LNCaP clone FGC (cell line): ENCODE results near the gene ASTN2.

Source experiments
- DNase-seq: peaks from one replicate; pipeline ENCODE4 v3.0.0-alpha.2; 2011; ENCODE audit warnings: low read depth
- H3K4me3 ChIP-seq: 2 replicates; pipeline ENCODE4 v1.5.1; 2011; ENCODE audit warnings: mild to moderate bottlenecking, low read depth, low read length, control low read depth
- CTCF ChIP-seq: IDR thresholded peaks from 2 replicates; pipeline ENCODE4 v1.5.1; 2012; ENCODE audit warnings: mild to moderate bottlenecking; ENCODE audit not compliant: control insufficient read depth, insufficient read depth; ENCODE audit errors: extremely low read depth

ASTN2 gene

DNA sequence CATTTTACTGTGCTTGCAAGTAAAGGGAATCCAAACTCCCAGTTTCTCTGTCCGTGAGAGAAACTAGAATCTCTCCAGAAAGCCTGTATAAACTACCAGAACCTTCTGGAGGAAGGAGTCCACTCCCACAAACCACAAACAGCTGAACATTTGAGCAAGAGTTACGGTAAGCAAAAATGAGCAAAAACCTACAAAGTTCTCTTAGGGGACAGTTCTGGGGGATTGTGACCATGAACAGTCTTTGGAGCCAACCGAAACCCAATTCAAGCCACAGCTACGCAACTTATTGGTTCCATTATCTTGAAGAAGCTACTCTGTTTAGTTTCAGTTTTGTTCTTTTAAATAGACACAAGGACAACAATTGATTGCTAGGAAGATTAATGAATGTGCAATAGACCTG is 330.6 kb downstream of the ASTN2 start:
- H3K4me3 ChIP-seq = no peak overlapping the region
- DNase-seq = no peak

GRCh38 chr9:117083559-117083958 is 331.3 kb downstream of the ASTN2 start:
- TF ChIP-seq CTCF = no peak

More for the DNA sequence above, 330.6 kb downstream of the ASTN2 start:
- TF ChIP-seq CTCF = no peak

DNA sequence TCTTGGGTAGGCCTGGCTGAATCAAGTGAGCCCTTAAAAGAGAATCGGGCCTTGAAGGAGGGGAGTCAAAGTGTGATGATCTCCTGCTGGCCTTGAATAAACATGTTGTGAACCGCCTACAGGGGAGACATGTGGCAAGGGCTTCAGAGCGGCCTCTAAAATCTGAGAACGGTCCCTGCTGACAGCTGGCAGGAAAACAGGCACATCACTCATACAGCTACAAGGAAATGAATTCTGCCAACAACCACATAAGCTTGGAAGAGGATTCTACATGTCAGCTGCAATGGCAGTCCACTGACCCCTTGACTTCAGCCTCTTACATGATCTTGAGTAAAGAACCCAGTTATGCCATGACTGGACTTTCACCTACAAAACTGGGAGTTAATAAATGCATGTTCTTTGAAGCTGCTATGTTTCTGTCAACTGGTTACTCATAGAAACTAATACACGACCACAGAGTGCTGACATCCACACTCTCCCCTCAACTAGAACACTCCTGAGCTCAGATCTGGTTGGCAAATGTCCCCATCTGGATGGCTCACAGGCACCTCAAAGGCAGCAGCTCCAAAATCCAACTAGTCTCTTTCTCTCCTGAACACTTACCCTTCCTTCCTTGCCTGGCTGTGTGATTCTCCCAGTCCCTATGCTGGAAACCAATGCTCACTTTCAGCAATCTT is 333.1 kb downstream of the ASTN2 start:
- TF ChIP-seq CTCF = no peak
- H3K4me3 ChIP-seq = no peak overlapping the region
- no peak for DNase-seq

More at GRCh38 chr9:117083559-117083958, 331.3 kb downstream of the ASTN2 start:
- no peak overlapping the region for H3K4me3 ChIP-seq
- DNase-seq = no peak

DNA sequence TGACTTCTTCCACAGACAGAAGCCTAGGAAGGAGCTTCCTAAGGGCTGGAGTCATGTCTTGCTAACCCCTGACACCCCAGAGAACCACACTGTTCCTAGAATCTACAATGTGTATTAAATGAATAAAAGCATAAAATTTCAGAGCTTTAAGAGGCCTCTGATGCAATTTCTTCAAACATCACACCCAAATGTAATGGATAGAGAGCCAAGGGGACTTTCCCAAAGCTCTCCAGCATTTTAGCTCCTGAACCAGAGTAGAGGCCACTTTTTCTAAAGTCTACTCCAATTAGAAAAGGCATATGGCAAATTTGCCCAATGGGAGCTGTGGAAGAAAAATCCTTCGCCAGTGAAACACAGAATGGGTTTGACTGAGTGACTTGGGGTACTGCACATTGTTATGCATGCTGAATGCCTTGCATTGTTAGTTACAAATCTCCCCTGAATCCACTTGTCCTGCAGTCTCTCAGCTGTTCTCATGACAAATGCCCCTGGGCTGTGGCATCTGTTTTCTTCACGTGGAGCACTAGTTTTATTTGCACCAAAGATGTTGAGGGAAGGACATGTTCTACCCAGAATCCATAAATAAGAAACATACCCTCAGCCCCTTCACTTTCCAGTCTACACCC is 334.0 kb downstream of the ASTN2 start:
- TF ChIP-seq CTCF = no peak
- no peak for DNase-seq
- H3K4me3 ChIP-seq = no peak overlapping the region

DNA sequence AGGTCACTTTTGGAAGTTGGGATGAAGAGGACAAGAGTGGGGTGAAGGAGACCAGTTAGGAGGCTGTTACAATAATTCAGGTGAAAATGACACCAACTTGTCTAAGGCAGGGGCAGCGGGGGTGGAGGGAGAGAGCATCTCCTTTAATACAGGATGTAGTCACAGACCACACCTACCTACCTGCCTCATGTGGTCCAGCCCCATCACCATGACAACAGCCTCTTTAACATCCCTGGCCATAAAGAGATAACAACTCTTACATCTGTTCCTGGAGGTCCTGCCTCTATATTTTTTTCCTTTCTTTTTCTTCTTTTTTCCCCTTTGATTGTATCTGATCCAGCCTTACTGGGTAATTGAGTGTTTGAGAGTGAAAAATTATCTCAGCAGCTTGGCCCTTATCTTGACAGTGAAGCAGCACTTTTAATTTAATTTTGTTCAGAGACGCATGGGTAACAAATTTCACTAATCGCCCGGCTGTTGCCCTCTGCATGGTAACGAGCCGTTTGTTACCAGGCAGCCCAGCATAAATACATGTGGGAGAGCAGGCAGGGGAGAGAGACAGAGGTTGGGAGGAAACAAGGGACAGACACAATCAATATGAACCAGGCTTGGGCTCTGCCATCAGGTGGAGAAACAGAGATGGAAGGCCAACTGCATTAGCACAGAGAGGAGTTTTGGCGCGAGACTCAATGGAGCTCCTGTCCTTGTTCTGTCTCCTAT is 338.1 kb downstream of the ASTN2 start:
- no peak for TF ChIP-seq CTCF
- no peak overlapping the region for H3K4me3 ChIP-seq
- no peak for DNase-seq

GRCh38 chr9:117075636-117076035 is 339.2 kb downstream of the ASTN2 start:
- H3K4me3 ChIP-seq = no peak overlapping the region
- DNase-seq = no peak
- TF ChIP-seq CTCF = no peak
